Stimulated activated CD8-positive, alpha-beta memory T cell treated with anti-CD3 and anti-CD28 coated beads, Interleukin-12 subunit alpha, Interleukin-12 subunit beta, amount 100 ng/mL, for 24 hours (primary cell): ENCODE measurements around the gene MAPKAP1.

Source experiments
- DNase-seq: peaks from one replicate; pipeline ENCODE4 v3.0.0-alpha.2; 2020; ENCODE audit errors: extremely low read depth

Gene MAPKAP1

DNA sequence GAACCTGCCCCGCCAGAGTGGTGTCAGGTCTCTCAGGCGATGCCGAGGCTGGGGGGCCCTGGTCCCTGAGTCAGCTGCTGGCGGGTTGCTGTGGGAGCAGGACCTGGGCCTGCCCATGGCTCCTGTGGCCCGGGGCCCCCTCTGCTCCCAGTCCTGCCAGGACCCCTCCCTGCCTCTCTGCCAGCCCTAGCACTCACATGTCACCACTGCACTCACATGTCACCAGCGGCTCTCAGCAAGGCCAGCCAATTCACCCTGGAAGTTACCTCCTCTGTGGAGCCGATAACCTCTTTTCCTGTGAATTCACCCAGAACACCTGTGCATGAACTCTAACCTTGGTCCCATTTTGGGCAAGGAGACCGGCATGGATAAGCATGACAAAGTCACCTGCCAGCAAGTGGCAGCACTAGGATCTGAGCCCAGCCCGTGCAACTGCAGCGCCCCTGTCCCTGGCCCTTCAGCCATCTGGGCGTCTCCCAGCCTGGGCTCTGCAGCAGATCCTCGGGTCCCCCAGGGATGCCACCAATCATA lies 275.2 kb downstream of the MAPKAP1 start:
- DNase-seq: no peak

DNA sequence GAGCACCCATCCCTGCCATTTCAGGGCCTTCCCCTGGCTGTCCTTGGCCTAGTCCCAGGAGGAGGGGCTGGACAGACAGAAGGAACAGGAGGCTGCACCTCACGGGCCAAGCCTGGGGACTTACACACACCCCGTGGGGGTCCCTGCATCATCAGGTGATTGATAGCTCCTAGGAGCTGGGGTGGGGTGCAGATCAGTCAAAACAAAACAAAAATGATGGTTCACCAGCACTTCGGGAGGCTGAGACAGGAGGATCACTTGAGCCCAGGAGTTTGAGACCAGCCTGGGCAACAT lies 276.0 kb downstream of the MAPKAP1 start:
- no peak for DNase-seq

DNA sequence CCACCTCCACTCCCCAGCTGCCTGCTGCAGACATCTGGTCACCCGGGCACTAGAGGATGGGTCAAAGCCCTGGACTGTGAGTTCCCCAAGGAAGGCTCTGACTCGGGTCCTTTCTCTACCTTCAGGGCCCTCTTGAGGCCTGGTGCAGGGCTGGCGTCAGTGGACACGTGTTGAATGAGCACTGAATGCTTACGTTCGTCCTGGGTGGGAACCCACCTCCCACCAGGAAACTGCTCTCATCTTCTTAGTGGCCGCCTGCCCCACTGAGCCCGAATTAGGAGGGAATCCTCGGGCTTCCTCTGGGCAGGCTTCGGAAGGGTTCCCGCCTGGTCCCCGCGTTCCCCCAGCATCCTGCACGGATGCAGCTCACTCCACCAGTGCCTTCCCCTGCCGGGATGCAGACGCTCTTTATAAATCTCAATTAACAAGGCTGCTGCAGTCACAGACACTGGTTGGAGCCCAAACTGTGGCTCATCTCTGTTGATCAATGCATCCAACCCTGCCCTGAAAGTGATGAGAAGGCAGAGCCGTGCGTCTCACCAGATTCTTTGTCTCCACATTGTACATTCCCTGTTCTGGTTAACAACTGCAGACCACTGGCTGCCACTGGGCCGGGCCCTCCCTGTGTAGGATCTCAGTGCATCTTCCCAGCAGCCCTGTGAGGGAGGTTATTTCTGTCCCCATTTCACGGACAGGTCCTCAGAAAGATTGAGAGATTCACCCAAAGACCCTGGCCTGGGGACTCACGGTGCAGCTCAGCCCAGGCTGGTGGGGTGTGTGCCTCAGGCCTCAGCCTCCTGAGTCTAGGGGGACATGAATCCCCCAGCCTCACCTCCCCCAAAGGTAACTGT lies 276.6 kb downstream of the MAPKAP1 start:
- no peak for DNase-seq

DNA sequence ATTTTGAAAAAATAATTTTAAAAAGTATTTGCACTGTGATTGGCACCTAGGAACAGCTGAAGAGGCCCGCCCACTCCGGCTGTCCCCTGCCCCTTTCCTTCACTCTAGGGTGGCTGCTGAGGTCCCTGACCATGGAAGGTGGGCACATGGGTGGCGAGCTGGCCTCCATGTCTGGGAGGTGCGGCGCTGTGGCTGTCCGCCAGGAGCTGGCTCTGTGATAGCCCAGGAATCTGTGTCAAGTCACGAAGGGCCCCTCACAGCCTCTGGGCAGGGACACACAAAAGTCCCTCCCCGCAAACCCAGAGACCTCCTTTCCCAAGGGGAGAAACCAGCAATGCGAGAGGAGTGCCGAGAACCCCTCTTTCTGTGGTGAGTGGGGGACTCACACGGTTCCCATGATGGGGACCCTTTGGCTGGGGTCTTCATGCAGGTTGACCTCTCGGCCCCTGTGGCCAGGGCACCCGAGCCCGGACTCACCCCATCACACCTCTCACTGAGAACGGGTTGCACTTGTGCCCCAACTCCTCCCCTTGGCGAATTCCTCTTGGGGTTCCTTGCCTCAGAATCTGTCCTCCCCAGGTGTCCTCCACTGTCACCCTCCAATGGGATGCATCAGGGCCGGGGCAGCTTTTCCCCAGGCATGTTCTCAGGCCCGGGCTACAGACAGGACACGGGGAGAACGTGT lies 277.4 kb downstream of the MAPKAP1 start:
- DNase-seq: no peak

DNA sequence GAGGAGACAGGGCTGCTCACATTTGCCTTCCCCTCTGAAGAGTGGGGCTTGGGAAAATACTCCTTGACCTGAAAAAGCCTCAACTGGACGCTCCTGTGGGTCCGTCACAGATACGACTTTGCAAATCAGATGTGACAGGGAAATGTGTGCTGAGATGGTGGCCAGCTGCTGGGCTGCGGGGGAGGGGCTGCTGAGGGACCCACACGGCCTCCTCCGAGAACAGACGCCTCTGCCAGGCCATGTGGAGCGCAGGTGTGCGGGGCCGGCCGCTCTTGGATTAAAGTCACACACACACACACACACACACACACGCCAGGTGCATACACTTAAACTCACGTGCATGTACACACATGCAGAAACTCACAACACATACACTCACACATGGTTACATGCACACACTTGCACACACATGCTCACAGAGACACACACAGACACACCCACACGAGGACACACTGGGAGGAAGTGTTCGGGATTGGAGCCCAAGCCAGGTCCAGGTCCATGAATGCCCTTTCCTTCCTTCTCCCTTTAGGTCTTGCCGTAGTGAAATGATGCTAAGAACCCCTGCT lies 278.0 kb downstream of the MAPKAP1 start:
- DNase-seq: no peak

DNA sequence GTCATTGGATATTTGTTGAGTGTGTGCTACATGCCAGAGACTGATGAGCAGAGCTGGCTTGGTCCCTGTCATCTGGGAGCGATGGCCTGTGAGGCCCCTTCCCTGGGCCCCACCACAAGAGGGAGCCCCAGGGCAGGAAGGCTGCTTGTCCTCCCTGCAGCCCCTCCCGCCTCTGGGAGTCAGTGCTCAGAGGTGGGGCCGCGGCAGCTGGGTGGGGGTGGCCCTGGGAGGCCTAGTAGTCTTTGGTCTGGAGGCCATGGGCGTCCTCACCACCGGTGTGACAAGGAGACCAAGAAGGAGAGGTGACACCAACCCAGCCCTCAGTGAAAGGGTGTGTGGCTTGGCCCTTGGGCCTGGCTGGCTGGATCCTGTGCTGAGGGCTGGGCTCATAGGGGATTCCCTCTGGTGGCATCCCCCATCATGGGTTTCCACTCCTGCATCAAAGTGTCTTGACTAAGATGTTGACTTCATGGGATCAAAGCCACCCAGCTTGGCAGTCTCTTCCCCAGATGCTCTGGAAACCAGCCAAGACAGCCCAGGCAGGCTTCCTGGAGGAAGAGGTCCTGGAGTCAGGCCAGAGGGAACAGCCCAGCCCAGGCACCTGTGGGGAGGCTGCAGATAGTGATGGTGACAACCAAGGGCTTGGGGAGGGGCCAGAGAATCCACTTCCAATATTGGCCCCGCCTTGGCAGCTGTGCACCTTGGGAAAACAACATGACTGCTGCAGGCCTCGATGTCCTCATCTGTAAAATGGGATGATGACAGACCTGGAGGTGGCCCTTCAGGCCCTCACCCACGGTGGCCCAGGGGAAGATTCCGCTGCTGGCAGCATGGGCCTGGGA lies 278.7 kb downstream of the MAPKAP1 start:
- no peak for DNase-seq

DNA sequence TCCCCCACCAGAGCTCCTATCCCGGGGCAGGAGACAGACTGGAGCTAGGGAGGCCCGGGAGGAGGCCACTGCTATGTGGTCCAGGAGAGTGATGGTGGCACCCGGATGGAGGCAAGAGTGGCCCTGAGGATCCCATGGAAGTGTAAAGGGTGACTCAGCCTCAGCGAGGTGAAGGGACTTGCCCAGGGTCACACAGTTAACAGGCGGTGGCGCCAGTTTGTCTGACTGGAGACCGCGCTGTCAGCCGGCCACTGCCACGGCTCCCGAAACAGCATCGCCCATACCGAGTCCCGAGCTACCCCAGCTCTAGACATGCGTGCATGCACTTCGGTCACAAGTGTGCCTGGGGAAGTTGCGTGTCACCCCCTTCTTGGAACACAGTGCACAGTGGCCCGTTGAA lies 279.5 kb downstream of the MAPKAP1 start:
- no peak for DNase-seq

DNA sequence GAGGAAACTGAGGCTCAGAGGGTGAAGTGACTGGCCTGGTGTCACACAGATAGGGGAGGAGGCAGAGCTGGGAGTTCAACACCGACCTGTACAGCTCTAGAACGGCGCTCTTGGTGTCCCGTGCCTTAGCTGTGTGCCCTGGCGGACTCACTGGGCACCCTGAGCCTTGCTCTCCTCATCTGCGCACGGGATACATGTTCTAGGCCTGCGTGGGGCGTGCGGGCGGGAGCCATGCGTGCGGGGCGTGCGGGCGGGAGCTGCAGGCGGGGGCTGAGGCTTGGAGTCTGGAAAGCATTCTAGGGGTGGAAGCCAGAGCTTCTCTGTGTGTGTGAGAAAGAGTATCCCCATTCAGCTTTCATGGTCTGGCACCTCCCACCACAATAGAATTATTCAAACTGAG lies 280.1 kb downstream of the MAPKAP1 start:
- no peak for DNase-seq

DNA sequence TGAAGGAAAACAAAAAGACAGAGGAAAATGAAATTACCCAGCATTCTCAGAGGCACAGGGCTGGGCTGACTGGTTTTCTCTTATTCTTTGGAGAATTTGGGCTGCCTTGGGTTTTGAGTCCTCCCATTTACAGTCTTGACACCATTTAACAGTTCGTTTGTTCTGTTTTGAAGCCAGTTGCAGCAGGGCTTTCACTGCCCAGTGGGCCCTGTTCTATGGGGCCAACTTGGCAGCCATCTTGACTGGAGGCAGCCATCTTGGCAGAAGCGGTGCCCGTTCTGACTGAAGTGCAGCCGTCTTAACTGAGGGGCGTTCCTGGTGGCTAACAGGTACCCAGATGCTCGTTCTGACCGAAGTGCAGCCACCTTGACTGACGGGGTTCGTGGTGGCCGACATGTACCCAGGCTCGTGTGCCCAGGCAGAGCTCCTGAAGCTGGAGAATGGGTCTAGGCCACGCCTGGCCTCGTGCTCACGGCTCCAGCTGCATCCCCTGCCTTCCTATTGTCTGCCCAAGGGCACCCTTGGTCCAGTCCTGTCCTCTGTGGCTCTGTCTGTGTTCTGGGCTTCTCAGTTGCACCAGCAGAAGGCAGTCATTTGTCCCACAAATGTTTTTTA lies 281.0 kb downstream of the MAPKAP1 start:
- DNase-seq: no peak

DNA sequence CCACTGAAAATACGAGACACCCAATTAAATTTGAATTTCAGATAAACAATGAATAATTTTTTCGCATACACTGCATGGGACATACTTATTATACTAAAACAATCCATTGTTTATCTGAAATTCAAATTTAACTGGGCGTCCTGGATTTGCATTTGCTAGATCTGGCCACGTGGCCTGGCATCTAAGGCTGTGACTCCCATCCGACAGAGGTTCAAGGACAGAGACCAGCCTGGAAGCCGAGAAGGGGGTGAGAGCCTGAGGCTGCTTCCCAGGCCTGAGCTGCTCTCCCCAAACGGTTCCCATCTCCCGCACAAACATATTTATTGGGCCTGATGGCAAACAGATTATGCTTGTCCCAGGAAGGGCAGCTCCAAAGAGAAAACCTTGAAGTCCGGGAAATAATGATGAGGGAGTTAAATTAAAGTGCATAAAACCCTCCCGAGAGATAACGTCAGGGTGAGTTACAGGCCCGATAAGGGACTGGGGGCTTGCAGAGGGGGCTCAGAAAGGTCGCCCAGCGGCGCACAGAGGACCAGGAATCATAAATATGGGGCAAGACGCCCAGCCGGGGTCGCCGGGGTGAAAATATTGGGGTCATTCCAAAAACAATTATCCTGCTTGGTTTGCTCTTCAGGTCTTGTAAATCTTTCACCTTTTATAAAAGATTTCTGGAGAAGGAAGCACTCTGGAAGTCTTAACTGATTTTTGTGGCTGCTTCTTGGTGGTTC lies 281.7 kb downstream of the MAPKAP1 start:
- DNase-seq: no peak

DNA sequence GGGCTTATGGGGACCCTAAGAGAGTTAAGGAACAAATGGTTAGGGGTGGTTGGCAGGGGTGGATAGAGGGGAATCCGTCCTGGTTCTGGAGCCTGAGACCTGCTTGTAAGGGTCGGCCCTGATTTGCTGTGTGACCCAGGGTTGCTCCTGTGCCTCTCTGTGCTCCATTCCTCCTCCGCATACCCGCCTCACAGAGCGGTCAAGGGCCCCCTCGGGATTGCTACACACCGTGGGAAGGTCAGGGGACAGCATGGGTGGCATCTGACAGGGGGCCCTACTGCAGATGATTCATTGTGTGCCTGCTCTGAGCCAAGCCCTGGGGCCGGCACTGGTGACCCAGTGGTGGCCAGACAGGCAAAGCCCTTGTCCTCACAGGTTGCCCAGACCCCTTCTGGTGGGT lies 283.0 kb downstream of the MAPKAP1 start:
- DNase-seq: no peak

DNA sequence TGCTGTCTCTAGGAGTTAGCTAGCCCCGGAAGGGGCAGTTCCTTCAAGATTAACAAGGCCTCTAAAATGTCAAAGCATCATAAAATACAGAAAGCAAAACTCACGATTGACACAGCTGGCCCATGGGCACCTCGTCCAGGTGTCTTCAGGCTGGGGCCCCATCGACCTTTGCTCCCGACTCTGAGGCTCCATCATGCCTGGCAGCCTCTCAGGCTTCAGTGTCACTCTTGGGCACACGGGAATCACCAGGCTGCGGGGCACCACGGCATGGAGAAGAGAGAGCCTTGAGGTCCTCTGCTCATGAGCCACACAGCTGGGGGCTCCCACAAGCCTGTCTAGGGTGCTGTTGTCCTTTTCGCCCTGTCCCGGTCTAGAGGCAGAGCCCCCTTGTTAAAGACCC lies 284.2 kb downstream of the MAPKAP1 start:
- DNase-seq: no peak

DNA sequence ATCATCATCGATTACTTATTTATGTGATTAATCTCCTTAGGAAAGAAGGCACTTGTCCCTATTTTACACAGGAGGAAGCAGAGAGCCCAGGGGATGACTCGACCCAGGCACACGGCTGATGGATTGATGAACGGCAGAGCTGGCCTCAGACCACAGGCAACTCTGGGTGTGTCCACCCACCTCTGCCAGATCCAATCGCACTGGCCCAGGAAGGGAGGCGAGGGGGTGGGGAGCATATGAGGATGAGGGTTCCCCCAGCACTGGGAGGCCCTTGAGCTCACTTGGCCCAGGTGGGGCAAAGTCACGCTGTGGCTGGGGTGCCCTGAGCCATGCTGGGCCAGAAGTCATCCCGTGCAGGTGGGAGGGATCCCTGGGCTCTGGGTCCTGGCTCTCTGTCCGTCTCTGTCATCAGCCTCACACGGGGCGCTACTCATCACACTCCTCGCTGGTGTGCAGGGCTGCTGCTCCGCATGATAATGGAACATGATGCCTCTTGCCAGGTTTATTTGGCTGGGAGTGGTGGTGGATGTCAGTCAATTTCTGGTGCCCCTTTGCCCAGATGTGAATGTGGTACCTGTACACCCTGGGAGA lies 285.3 kb downstream of the MAPKAP1 start:
- no peak for DNase-seq

DNA sequence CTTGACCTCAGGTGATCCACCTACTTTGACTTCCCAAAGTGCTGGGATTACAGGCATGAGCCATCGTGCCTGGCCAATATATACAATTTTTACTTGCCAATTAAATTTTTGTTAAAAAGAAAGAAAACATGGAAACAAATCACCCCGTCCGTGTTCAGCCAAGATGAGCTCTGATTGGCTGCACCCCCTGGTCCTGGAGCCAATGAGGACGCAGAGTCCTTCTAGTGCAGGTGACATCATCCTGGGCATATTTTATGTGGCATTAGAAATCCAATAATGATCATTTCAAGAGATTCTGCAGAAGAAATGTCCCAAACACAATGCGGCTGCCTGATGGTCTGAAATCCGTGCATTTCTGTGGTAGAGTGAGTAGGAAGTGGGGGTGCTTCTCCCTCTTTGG lies 285.8 kb downstream of the MAPKAP1 start:
- DNase-seq: no peak

DNA sequence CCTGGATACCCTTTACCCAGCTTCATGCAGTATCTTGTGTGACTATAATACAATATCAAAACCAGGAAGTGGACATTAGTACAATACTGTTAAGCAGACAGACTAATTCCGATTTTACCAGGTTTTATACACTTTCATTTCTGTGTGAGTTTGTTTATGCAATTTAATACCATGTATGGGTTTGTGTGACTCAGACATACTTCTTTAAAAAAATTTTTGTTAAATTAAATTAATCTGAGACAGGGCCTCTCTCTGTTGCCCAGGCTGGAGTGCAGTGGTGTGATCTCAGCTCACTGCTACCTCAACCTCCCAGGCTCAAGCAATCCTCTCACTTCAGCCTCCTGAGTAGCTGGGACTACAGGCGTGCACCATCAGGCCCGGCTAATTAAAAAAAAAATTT lies 288.6 kb downstream of the MAPKAP1 start:
- no peak for DNase-seq

DNA sequence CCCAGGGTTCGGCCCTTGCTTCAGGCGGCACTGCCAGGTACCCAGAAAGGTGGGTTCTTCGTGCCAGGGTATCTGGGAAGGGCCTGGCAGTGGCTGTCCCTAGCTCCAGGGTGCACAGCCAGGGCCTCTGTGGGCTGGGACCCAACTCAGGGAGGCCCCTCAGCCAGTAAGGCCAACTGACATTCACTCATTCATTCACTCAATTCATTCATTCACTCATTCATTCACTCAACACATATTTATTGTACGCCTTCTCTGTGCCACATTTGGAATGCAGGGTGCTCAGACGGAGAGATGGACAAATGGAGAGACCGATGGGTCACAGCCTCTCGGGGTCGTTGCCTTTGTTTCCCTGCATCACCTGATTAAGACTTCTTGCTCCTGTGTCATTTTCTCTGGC lies 290.5 kb downstream of the MAPKAP1 start:
- DNase-seq: no peak

DNA sequence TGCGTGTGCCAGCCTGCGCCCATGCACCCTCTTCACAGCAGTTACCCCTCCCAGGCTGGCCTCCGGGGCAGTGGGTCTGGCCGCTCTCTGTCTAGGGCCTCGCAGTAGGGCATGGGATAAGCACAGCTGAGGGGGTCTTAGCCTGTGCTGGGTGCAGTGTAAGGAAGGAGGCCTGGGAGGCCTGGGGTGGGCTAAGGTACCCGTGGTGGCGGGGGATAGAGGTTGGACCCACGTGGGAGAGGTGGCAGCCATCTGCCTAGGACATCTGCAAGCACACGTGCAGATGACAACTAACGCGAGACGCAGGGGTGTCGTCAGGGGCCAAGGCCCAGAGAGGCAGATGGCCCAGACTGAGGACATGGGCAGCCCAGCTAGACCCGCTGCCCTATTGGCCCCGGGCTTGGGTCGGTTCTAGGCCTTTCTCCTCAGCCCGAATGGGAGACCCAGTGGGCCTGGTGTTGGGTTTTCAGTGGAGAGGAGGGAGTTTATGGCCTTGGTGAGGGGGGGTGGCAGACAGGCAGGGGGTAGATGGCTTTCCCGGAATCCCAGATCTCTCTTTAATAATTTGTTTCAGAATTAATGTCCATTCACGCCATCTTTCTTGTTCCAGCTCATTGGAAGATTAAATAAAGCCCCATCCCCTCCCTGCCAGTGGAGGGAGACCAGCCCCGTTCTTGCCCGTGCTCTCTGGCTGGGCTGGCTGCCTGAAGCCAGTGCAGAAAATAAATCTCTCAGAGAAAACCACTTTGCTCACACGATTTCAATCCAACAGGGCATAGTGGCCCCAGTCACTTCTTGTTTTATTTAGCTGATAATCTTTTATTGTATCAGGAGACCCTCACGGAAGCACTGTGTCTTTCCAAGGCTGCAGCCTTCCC lies 291.2 kb downstream of the MAPKAP1 start:
- no peak for DNase-seq

DNA sequence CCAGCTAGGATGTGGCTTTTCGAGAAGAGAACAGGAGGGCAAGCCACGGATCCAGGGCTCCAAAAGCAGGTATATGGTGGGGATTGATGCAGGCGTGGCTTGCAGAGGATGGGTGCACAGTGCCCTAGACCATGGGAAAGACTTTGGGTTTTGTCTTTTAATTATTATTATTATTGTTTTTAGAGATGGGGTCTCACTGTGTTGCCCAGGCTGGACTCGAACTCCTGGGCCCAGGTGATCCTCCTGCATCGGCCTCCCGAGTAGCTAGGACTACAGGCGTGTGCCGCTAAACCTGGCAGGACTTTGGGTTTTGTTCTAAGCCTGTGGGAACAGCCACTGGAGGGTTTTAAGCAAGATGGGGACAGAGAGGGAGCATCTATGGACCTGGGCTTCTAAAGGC lies 293.4 kb downstream of the MAPKAP1 start:
- DNase-seq: no peak

DNA sequence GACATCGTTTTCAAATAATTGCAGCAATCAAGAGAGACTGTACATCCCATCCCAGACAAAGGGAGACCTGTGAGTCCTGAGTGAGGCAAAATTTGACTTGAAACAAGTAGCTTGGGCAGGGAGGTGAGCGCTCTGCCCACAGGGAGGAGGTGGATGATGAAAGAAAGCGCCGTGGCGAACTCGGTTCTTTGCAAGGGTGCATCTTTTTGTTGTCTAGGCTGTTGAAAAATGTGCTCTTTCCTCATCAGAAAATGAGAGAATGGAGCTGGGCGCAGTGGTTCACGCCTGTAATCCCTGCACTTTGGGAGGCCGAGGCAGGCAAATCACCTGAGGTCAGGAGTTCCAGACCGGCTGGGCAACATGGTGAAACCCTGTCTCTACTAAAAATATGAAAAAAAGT lies 294.8 kb downstream of the MAPKAP1 start:
- no peak for DNase-seq
